ENCODE data around the gene NEU4. TPM values are rescaled to one million over a fixed set of nuclear protein-coding genes. Genes with fewer than 3 reads are reported as not detected.

The NEU4 gene
- total RNA-seq, 2 experiments from 2014 or later = 0.84 TPM; not detected in 1

- intact Hi-C loops (cut with micrococcal nuclease; ENCODE audit: unreplicated experiment) = no loop called here
Measured at GRCh38 chr2:241801611-241802420, 7.2 kb upstream of the NEU4 start.

GRCh38 chr2:241802421-241803318 lies 6.3 kb upstream of the NEU4 start:
- Histone ChIP-seq H3K27ac (ENCODE audit: low read depth, low read length, poor library complexity, severe bottlenecking) (no peak overlapping the region), H4K20me1 (ENCODE audit: insufficient read depth, low read length) (no peaks in the 10 kb centered on the region), H3K4me1 (ENCODE audit: insufficient read depth, low read length, poor library complexity, severe bottlenecking) (peaks cover 3% of the 10 kb centered on the region), H3K9me3 (ENCODE audit: low read length) (no peaks in the 10 kb centered on the region), H3K36me3 (ENCODE audit: insufficient read depth, low read length) (no peaks in the 10 kb centered on the region), H3K9me2 (ENCODE audit: insufficient read depth, low read length) (no peaks in the 10 kb centered on the region), H2AFZ (ENCODE audit: low read length) (no peak overlapping the region), H3K79me2 (ENCODE audit: insufficient read depth, low read depth, low read length) (no peaks in the 10 kb centered on the region), H3K4me3 (ENCODE audit: low read depth, low read length, poor library complexity, severe bottlenecking) (no peak overlapping the region), H3K4me2 (ENCODE audit: low read length) (no peak overlapping the region)
- CTCF ChIA-PET (ENCODE audit: unreplicated experiment) = interaction anchor here (0.7 kb wide), 1 partner anchor 27 kb away, joined by 3 read pairs; no protein-coding TSS in a partner anchor
- intact Hi-C loops (cut with micrococcal nuclease; ENCODE audit: unreplicated experiment) = no loop called here
- no TSS peak for BruUV-seq (replicated peaks)
- no peak for TF ChIP-seq CTCF (conservative IDR thresholded peaks at IDR 0.05; ENCODE audit: low read length)
- TF ChIP-seq EZH2phosphoT487 (IDR thresholded peaks at IDR 0.05; ENCODE audit: borderline replicate concordance, low read depth, low read length) = no peak
- POLR2A ChIA-PET = no interaction called here
- no peak for DNase-seq (ENCODE audit: low spot score)

More at GRCh38 chr2:241801611-241802420, 7.2 kb upstream of the NEU4 start:
- H3K4me1 ChIP-seq (ENCODE audit: insufficient read depth, low read length, poor library complexity, severe bottlenecking) = peaks cover 3% of the 10 kb centered on the region
- no peak overlapping the region for H3K4me3 ChIP-seq (ENCODE audit: low read depth, low read length, poor library complexity, severe bottlenecking)
- no peaks in the 10 kb centered on the region for H4K20me1 ChIP-seq (ENCODE audit: insufficient read depth, low read length)
- ChIA-PET POLR2A (no interaction called here), CTCF (ENCODE audit: unreplicated experiment) (no interaction called here)
- H3K4me2 ChIP-seq (ENCODE audit: low read length) = no peak overlapping the region
- H3K36me3 ChIP-seq (ENCODE audit: insufficient read depth, low read length) = no peaks in the 10 kb centered on the region
- TF ChIP-seq EZH2phosphoT487 (IDR thresholded peaks at IDR 0.05; ENCODE audit: borderline replicate concordance, low read depth, low read length) (no peak), CTCF (conservative IDR thresholded peaks at IDR 0.05; ENCODE audit: low read length) (no peak)
- no peaks in the 10 kb centered on the region for H3K9me3 ChIP-seq (ENCODE audit: low read length)
- BruUV-seq (replicated peaks) = no TSS peak
- no peaks in the 10 kb centered on the region for H3K9me2 ChIP-seq (ENCODE audit: insufficient read depth, low read length)
- no peaks in the 10 kb centered on the region for H3K79me2 ChIP-seq (ENCODE audit: insufficient read depth, low read depth, low read length)
- DNase-seq (ENCODE audit: low spot score) = no peak
- no peak overlapping the region for H3K27ac ChIP-seq (ENCODE audit: low read depth, low read length, poor library complexity, severe bottlenecking)
- no peak overlapping the region for H2AFZ ChIP-seq (ENCODE audit: low read length)

Measured in OCI-LY7 (cell line).